Measurements from ENCODE around the gene DHX34.
"Not testable (repeated sequence)": the region's sequence is repeated elsewhere in the genome, so short reads cannot be mapped to it uniquely, and the experiment has no call there.

DHX34 gene

GRCh38 chr19:47316513-47316912 is 32.6 kb upstream of the DHX34 start:
- H3K4me3 Mint-ChIP-seq, result no peak overlapping the region
- no peaks in the 10 kb centered on the region for H3K36me3 Mint-ChIP-seq (ENCODE audit: low read depth)
- H3K9me3 Mint-ChIP-seq, result no peaks in the 10 kb centered on the region
- H3K27me3 Mint-ChIP-seq (ENCODE audit: low read depth), result peaks cover 3% of the 10 kb centered on the region
- H3K4me1 Mint-ChIP-seq (ENCODE audit: low read depth), result no peaks in the 10 kb centered on the region
- DNase-seq (ENCODE audit: low spot score), result no peak
- no peak overlapping the region for H3K27ac Mint-ChIP-seq

- Mint-ChIP-seq H3K36me3 (ENCODE audit: low read depth) (no peaks in the 10 kb centered on the region), H3K27me3 (ENCODE audit: low read depth) (peaks cover 7% of the 10 kb centered on the region), H3K4me3 (no peak overlapping the region), H3K9me3 (no peaks in the 10 kb centered on the region), H3K27ac (no peak overlapping the region), H3K4me1 (ENCODE audit: low read depth) (peaks cover 2% of the 10 kb centered on the region)
- DNase-seq (ENCODE audit: low spot score), result no peak
Measured at GRCh38 chr19:47319923-47320871, 28.9 kb upstream of the DHX34 start.

- no peak for DNase-seq (ENCODE audit: low spot score)
- Mint-ChIP-seq H3K9me3 (no peaks in the 10 kb centered on the region), H3K27ac (no peak overlapping the region), H3K4me3 (no peak overlapping the region), H3K4me1 (ENCODE audit: low read depth) (peaks cover 2% of the 10 kb centered on the region), H3K27me3 (ENCODE audit: low read depth) (peaks cover 9% of the 10 kb centered on the region), H3K36me3 (ENCODE audit: low read depth) (no peaks in the 10 kb centered on the region)
Measured at GRCh38 chr19:47321630-47322029, 27.5 kb upstream of the DHX34 start.

- Mint-ChIP-seq H3K4me1 (ENCODE audit: low read depth) (peaks cover 2% of the 10 kb centered on the region), H3K27ac (no peak overlapping the region), H3K36me3 (ENCODE audit: low read depth) (no peaks in the 10 kb centered on the region), H3K27me3 (ENCODE audit: low read depth) (peaks cover 9% of the 10 kb centered on the region), H3K4me3 (no peak overlapping the region), H3K9me3 (no peaks in the 10 kb centered on the region)
- no peak for DNase-seq (ENCODE audit: low spot score)
Measured at GRCh38 chr19:47322058-47322457, 27.1 kb upstream of the DHX34 start.

GRCh38 chr19:47323409-47323808 is 25.7 kb upstream of the DHX34 start:
- Mint-ChIP-seq H3K9me3 (no peaks in the 10 kb centered on the region), H3K27ac (no peak overlapping the region), H3K36me3 (ENCODE audit: low read depth) (no peaks in the 10 kb centered on the region), H3K27me3 (ENCODE audit: low read depth) (peaks cover 9% of the 10 kb centered on the region), H3K4me1 (ENCODE audit: low read depth) (peaks cover 2% of the 10 kb centered on the region), H3K4me3 (no peak overlapping the region)
- no peak for DNase-seq (ENCODE audit: low spot score)

- no peaks in the 10 kb centered on the region for H3K36me3 Mint-ChIP-seq (ENCODE audit: low read depth)
- no peaks in the 10 kb centered on the region for H3K9me3 Mint-ChIP-seq
- H3K4me3 Mint-ChIP-seq, result no peak overlapping the region
- H3K4me1 Mint-ChIP-seq (ENCODE audit: low read depth), result peaks cover 2% of the 10 kb centered on the region
- no peak for DNase-seq (ENCODE audit: low spot score)
- H3K27ac Mint-ChIP-seq, result no peak overlapping the region
- H3K27me3 Mint-ChIP-seq (ENCODE audit: low read depth), result peaks cover 9% of the 10 kb centered on the region
Measured at GRCh38 chr19:47323872-47324271, 25.2 kb upstream of the DHX34 start.

GRCh38 chr19:47324502-47324901 is 24.6 kb upstream of the DHX34 start:
- Mint-ChIP-seq H3K27me3 (ENCODE audit: low read depth) (peaks cover 9% of the 10 kb centered on the region), H3K9me3 (no peaks in the 10 kb centered on the region), H3K4me1 (ENCODE audit: low read depth) (peaks cover 2% of the 10 kb centered on the region), H3K27ac (no peak overlapping the region), H3K4me3 (no peak overlapping the region), H3K36me3 (ENCODE audit: low read depth) (no peaks in the 10 kb centered on the region)
- DNase-seq (ENCODE audit: low spot score), result no peak

- Mint-ChIP-seq H3K27me3 (ENCODE audit: low read depth) (peaks cover 2% of the 10 kb centered on the region), H3K36me3 (ENCODE audit: low read depth) (no peaks in the 10 kb centered on the region), H3K4me1 (ENCODE audit: low read depth) (peaks cover 5% of the 10 kb centered on the region), H3K9me3 (no peaks in the 10 kb centered on the region), H3K4me3 (no peak overlapping the region), H3K27ac (peak overlapping the region; percentile 31)
- DNase-seq (ENCODE audit: low spot score), result no peak
Measured at GRCh38 chr19:47330466-47330869, 18.6 kb upstream of the DHX34 start.

GRCh38 chr19:47331490-47331889 is 17.6 kb upstream of the DHX34 start:
- no peaks in the 10 kb centered on the region for H3K9me3 Mint-ChIP-seq
- H3K36me3 Mint-ChIP-seq (ENCODE audit: low read depth), result no peaks in the 10 kb centered on the region
- DNase-seq (ENCODE audit: low spot score), result no peak
- peaks cover 11% of the 10 kb centered on the region for H3K4me1 Mint-ChIP-seq (ENCODE audit: low read depth)
- H3K27me3 Mint-ChIP-seq (ENCODE audit: low read depth), result no peaks in the 10 kb centered on the region
- H3K4me3 Mint-ChIP-seq, result no peak overlapping the region
- no peak overlapping the region for H3K27ac Mint-ChIP-seq

GRCh38 chr19:47331931-47332547 is 17.1 kb upstream of the DHX34 start, which contains the start of gene C5AR2:
Gene C5AR2, plus strand, starts transcription at chr19:47332175. Its CDS starts 8,625 bp downstream, at chr19:47340800.
- no peak within 1 kb of the TSS for H3K4me3 Mint-ChIP-seq
- no peaks in the 10 kb centered on the region for H3K27me3 Mint-ChIP-seq (ENCODE audit: low read depth)
- H3K9me3 Mint-ChIP-seq, result no peaks in the 10 kb centered on the region
- no peak within 1 kb of the TSS for H3K27ac Mint-ChIP-seq
- H3K4me1 Mint-ChIP-seq (ENCODE audit: low read depth), result peaks cover 14% of the 10 kb centered on the region
- no peak for DNase-seq (ENCODE audit: low spot score)
- H3K36me3 Mint-ChIP-seq (ENCODE audit: low read depth), result no peaks in the 10 kb centered on the region

GRCh38 chr19:47336765-47337718 is 12.1 kb upstream of the DHX34 start:
- H3K27me3 Mint-ChIP-seq (ENCODE audit: low read depth); H3K4me1 Mint-ChIP-seq (ENCODE audit: low read depth); H3K9me3 Mint-ChIP-seq; H3K36me3 Mint-ChIP-seq (ENCODE audit: low read depth); DNase-seq (ENCODE audit: low spot score): not testable (repeated sequence)
- peak overlapping the region; percentile 81 for H3K27ac Mint-ChIP-seq
- H3K4me3 Mint-ChIP-seq, result peak overlapping the region; percentile 34

GRCh38 chr19:47339196-47339880 is 9.8 kb upstream of the DHX34 start:
- DNase-seq (ENCODE audit: low spot score), result no peak
- Mint-ChIP-seq H3K27me3 (ENCODE audit: low read depth) (no peaks in the 10 kb centered on the region), H3K4me1 (ENCODE audit: low read depth) (peaks cover 9% of the 10 kb centered on the region), H3K27ac (no peak overlapping the region), H3K4me3 (no peak overlapping the region), H3K36me3 (ENCODE audit: low read depth) (no peaks in the 10 kb centered on the region), H3K9me3 (no peaks in the 10 kb centered on the region)

GRCh38 chr19:47340477-47341208 is 8.5 kb upstream of the DHX34 start:
- H3K4me3 Mint-ChIP-seq, result no peak overlapping the region
- H3K4me1 Mint-ChIP-seq (ENCODE audit: low read depth), result peaks cover 9% of the 10 kb centered on the region
- H3K36me3 Mint-ChIP-seq (ENCODE audit: low read depth), result no peaks in the 10 kb centered on the region
- no peak for DNase-seq (ENCODE audit: low spot score)
- no peaks in the 10 kb centered on the region for H3K9me3 Mint-ChIP-seq
- no peaks in the 10 kb centered on the region for H3K27me3 Mint-ChIP-seq (ENCODE audit: low read depth)
- H3K27ac Mint-ChIP-seq, result no peak overlapping the region

Data from T-helper 2 cell treated with Interferon-gamma antibody and Interleukin-4, amounts not matched to agents 5 μg/mL and 100 μg/mL, for 36 hours (primary cell).